ENCODE results near the gene SLFN12. TPM values are rescaled to one million over a fixed set of nuclear protein-coding genes. Genes with fewer than 3 reads are reported as not detected.

SLFN12 gene
- total RNA-seq, 1 experiment from 2014 or later = 12.7 TPM

GRCh38 chr17:35371934-35372333, 60.4 kb downstream of the SLFN12 start:
- ATAC-seq (no peak), DNase-seq (ENCODE audit: low spot score) (no peak)
- no peak overlapping the region for H3K27ac Mint-ChIP-seq
- peaks cover 13% of the 10 kb centered on the region for H3K9me3 Mint-ChIP-seq
- H3K27me3 Mint-ChIP-seq (ENCODE audit: low read depth) = peaks cover 95% of the 10 kb centered on the region
- TF ChIP-seq FOXK1 (CRISPR knock-in tag; IDR thresholded peaks at IDR 0.05) (no peak), IRF2 (CRISPR knock-in tag; IDR thresholded peaks at IDR 0.05; ENCODE audit: borderline replicate concordance, low read depth) (no peak), TEAD4 (CRISPR knock-in tag; IDR thresholded peaks at IDR 0.05) (no peak), SOX15 (CRISPR knock-in tag; IDR thresholded peaks at IDR 0.05) (no peak), CBFB (CRISPR knock-in tag; IDR thresholded peaks at IDR 0.05; ENCODE audit: low read depth) (no peak), EMX1 (CRISPR knock-in tag; IDR thresholded peaks at IDR 0.05) (no peak), ZNF232 (CRISPR knock-in tag; IDR thresholded peaks at IDR 0.05) (no peak), ZNF263 (CRISPR knock-in tag; IDR thresholded peaks at IDR 0.05; ENCODE audit: low read depth) (no peak), MLX (CRISPR knock-in tag; IDR thresholded peaks at IDR 0.05) (no peak), GABPB1 (CRISPR knock-in tag; IDR thresholded peaks at IDR 0.05) (no peak), FOXP1 (CRISPR knock-in tag; IDR thresholded peaks at IDR 0.05; ENCODE audit: borderline replicate concordance) (no peak), MYBL2 (CRISPR knock-in tag; IDR thresholded peaks at IDR 0.05) (no peak)
- TF ChIP-seq, protein P1, sequence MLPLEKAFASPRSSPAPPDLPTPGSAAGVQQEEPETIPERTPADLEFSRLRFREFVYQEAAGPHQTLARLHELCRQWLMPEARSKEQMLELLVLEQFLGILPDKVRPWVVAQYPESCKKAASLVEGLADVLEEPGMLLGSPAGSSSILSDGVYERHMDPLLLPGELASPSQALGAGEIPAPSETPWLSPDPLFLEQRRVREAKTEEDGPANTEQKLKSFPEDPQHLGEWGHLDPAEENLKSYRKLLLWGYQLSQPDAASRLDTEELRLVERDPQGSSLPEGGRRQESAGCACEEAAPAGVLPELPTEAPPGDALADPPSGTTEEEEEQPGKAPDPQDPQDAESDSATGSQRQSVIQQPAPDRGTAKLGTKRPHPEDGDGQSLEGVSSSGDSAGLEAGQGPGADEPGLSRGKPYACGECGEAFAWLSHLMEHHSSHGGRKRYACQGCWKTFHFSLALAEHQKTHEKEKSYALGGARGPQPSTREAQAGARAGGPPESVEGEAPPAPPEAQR (CRISPR knock-in tag; IDR thresholded peaks at IDR 0.05) = no peak
- TF ChIP-seq, protein P2, sequence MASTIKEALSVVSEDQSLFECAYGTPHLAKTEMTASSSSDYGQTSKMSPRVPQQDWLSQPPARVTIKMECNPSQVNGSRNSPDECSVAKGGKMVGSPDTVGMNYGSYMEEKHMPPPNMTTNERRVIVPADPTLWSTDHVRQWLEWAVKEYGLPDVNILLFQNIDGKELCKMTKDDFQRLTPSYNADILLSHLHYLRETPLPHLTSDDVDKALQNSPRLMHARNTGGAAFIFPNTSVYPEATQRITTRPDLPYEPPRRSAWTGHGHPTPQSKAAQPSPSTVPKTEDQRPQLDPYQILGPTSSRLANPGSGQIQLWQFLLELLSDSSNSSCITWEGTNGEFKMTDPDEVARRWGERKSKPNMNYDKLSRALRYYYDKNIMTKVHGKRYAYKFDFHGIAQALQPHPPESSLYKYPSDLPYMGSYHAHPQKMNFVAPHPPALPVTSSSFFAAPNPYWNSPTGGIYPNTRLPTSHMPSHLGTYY (CRISPR knock-in tag; IDR thresholded peaks at IDR 0.05) = no peak
- TF ChIP-seq, protein P3, sequence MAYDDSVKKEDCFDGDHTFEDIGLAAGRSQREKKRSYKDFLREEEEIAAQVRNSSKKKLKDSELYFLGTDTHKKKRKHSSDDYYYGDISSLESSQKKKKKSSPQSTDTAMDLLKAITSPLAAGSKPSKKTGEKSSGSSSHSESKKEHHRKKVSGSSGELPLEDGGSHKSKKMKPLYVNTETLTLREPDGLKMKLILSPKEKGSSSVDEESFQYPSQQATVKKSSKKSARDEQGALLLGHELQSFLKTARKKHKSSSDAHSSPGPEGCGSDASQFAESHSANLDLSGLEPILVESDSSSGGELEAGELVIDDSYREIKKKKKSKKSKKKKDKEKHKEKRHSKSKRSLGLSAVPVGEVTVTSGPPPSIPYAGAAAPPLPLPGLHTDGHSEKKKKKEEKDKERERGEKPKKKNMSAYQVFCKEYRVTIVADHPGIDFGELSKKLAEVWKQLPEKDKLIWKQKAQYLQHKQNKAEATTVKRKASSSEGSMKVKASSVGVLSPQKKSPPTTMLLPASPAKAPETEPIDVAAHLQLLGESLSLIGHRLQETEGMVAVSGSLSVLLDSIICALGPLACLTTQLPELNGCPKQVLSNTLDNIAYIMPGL (CRISPR knock-in tag; IDR thresholded peaks at IDR 0.05) = no peak
- H3K4me1 Mint-ChIP-seq = peaks cover 23% of the 10 kb centered on the region
- no peaks in the 10 kb centered on the region for H3K36me3 Mint-ChIP-seq
- POLR2A ChIA-PET = no interaction called here
- CTCF ChIA-PET = interaction anchor here (1.0 kb wide), 1 partner anchor 59 kb away, joined by 3 read pairs; no protein-coding TSS in a partner anchor
- peak overlapping the region; percentile 24; the same call in 1 of the 2 replicates for H3K4me3 Mint-ChIP-seq

DNA sequence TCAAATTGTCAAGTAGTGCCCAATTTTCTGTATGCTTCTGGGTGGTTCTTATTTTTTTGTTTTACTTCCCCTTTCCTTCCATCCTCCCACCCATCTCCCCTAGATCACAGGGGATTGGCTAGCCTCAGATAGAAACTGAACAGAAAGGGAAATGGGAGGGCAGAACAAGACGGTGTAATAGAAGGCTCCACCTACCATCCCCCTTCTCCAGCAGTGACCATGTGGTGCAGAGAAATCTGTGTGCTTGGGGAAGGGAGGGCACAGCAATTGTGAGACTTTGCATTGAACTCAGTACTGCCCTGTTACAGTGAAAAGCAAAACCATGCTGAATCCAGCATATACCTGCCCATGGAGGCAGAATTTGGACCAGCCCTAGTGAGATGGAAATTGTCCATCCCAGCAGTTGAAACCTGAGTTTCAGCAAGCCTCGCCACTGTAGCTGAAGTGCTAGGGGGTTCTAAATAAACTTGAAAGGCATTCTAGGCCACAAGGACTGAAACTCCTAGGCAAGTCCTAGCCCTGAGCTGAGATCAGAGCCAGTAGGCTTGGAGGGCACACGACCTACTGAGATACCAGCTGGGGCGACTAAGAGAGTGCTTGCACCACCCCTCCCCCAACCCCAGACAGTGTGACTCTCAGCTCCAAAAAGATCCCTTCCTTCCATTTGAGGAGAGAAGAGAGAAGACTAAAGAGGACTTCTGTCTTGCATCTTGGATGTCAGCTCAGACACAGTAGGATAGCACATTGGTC, 64.0 kb downstream of the SLFN12 start:
- POLR2A ChIA-PET = no interaction called here
- ATAC-seq (peak; percentile 96), DNase-seq (ENCODE audit: low spot score) (no peak)
- TF ChIP-seq ZNF416 (CRISPR knock-in tag; IDR thresholded peaks at IDR 0.05) (no peak), SOX15 (CRISPR knock-in tag; IDR thresholded peaks at IDR 0.05) (no peak), MXD4 (CRISPR knock-in tag; IDR thresholded peaks at IDR 0.05; ENCODE audit: borderline replicate concordance) (no peak), FOXK1 (CRISPR knock-in tag; IDR thresholded peaks at IDR 0.05) (no peak), ZNF671 (CRISPR knock-in tag; IDR thresholded peaks at IDR 0.05) (no peak), ZNF232 (CRISPR knock-in tag; IDR thresholded peaks at IDR 0.05) (no peak)
- TF ChIP-seq, protein P2 (CRISPR knock-in tag; IDR thresholded peaks at IDR 0.05) = no peak
- no peaks in the 10 kb centered on the region for H3K36me3 Mint-ChIP-seq
- H3K4me3 Mint-ChIP-seq = no peak overlapping the region
- peaks cover 13% of the 10 kb centered on the region for H3K9me3 Mint-ChIP-seq
- H3K27me3 Mint-ChIP-seq (ENCODE audit: low read depth) = peaks cover 84% of the 10 kb centered on the region
- H3K27ac Mint-ChIP-seq = no peak overlapping the region
- CTCF ChIA-PET = no interaction called here
- H3K4me1 Mint-ChIP-seq = peaks cover 14% of the 10 kb centered on the region
